Ishikawa (cell line): ENCODE results near the gene KCNE3.

Source experiments
- CEBPB ChIP-seq: IDR thresholded peaks from 2 replicates; pipeline ENCODE4 v1.6.1; 2012
- CREB1 ChIP-seq: IDR thresholded peaks from 2 replicates; pipeline ENCODE4 v1.6.1; 2012; ENCODE audit warnings: low read depth
- EGR1 ChIP-seq: IDR thresholded peaks from 2 replicates; pipeline ENCODE4 v1.6.1; 2012
- EP300 ChIP-seq: IDR thresholded peaks from 2 replicates; pipeline ENCODE4 v1.6.1; 2012; ENCODE audit warnings: borderline replicate concordance
- FOXM1 ChIP-seq: IDR thresholded peaks from 2 replicates; pipeline ENCODE4 v1.6.1; 2012; ENCODE audit warnings: low read depth, borderline replicate concordance
- MAX ChIP-seq: IDR thresholded peaks from 2 replicates; pipeline ENCODE4 v1.6.1; 2012
- NFIC ChIP-seq: IDR thresholded peaks from 2 replicates; pipeline ENCODE4 v1.6.1; 2012
- RAD21 ChIP-seq: IDR thresholded peaks from 2 replicates; pipeline ENCODE4 v1.6.1; 2012; ENCODE audit warnings: low read depth
- REST ChIP-seq: IDR thresholded peaks from 2 replicates; pipeline ENCODE4 v1.6.1; 2012; ENCODE audit warnings: low read depth, mild to moderate bottlenecking
- TAF1 ChIP-seq: IDR thresholded peaks from 2 replicates; pipeline ENCODE4 v1.6.1; 2012; ENCODE audit warnings: low read depth, mild to moderate bottlenecking
- TCF12 ChIP-seq: IDR thresholded peaks from 2 replicates; pipeline ENCODE4 v1.6.1; 2012; ENCODE audit warnings: low read depth
- TEAD4 ChIP-seq: IDR thresholded peaks from 2 replicates; pipeline ENCODE4 v1.6.1; 2012
- USF1 ChIP-seq: IDR thresholded peaks from 2 replicates; pipeline ENCODE4 v1.6.1; 2012
- YY1 ChIP-seq: IDR thresholded peaks from 2 replicates; pipeline ENCODE4 v1.6.1; 2012; ENCODE audit warnings: low read depth
- ZBTB7A ChIP-seq: IDR thresholded peaks from 2 replicates; pipeline ENCODE4 v1.6.1; 2012; ENCODE audit warnings: low read depth

Gene KCNE3

GRCh38 chr11:74444173-74444826, 23.0 kb downstream of the KCNE3 start:
- TF ChIP-seq YY1 (no peak), TEAD4 (no peak), MAX (no peak), RAD21 (no peak), EP300 (no peak), TCF12 (no peak), USF1 (no peak)

- TF ChIP-seq NFIC = peak; percentile 81
- TF ChIP-seq FOXM1 = no peak
- peak; percentile 81 for TF ChIP-seq RAD21
These were observed 24.1 kb downstream of the KCNE3 start for GRCh38 chr11:74443071-74443864.

- TF ChIP-seq ZBTB7A (no peak), FOXM1 (no peak), YY1 (no peak), RAD21 (no peak), REST (no peak), TAF1 (no peak), CREB1 (no peak)
These were observed 24.7 kb downstream of the KCNE3 start for GRCh38 chr11:74442636-74443035.

GRCh38 chr11:74438681-74439080, 28.7 kb downstream of the KCNE3 start:
- peak; percentile 65 for TF ChIP-seq NFIC
- no peak for TF ChIP-seq RAD21
- no peak for TF ChIP-seq EGR1
- no peak for TF ChIP-seq TEAD4

GRCh38 chr11:74437441-74438042, 29.8 kb downstream of the KCNE3 start:
- peak; percentile 26; the same call in 1 of the 2 replicates for TF ChIP-seq NFIC
- TF ChIP-seq EP300 = peak; percentile 41; the same call in 1 of the 2 replicates
- peak; percentile 17; the same call in 1 of the 2 replicates for TF ChIP-seq FOXM1
- TF ChIP-seq USF1 = no peak

- TF ChIP-seq YY1 (no peak), TEAD4 (no peak), TCF12 (no peak), FOXM1 (no peak), CREB1 (no peak), MAX (no peak)
These were observed 32.8 kb downstream of the KCNE3 start for GRCh38 chr11:74434528-74434927.

GRCh38 chr11:74429205-74429604, 38.1 kb downstream of the KCNE3 start:
- TF ChIP-seq NFIC = no peak
- no peak for TF ChIP-seq EP300
- no peak for TF ChIP-seq CREB1
- TF ChIP-seq FOXM1 = no peak
- TF ChIP-seq TCF12 = no peak

- TF ChIP-seq FOXM1 (no peak), CEBPB (no peak), RAD21 (no peak), NFIC (no peak), CREB1 (no peak), YY1 (no peak), REST (no peak), TAF1 (no peak), TCF12 (no peak), EGR1 (no peak), MAX (no peak), ZBTB7A (no peak), TEAD4 (no peak), EP300 (no peak)
These were observed 39.9 kb downstream of the KCNE3 start for GRCh38 chr11:74427384-74427886.
